Stomach (tissue), 4 donors: ENCODE data around the gene NTM.

Experiments
- CTCF ChIP-seq, 7 experiments: fragments of 450-650 bp in 4 of 7; fragments of 200-600 bp in 3 of 7; sonication (generic) in 3 of 7; IDR thresholded peaks; one replicate each; pipeline ENCODE4 v1.5.1; 2016 to 2019; ENCODE audit warnings: antibody characterized with exemption in 7 of 7, control low read depth in 2 of 7, mild to moderate bottlenecking in 1 of 7
- EP300 ChIP-seq: sonication (generic); formaldehyde crosslinking; IDR thresholded peaks from one replicate; pipeline ENCODE4 v1.6.1; 2017; ENCODE audit warnings: antibody characterized with exemption
- POLR2A ChIP-seq, 4 donors: fragments of 450-650 bp; IDR thresholded peaks; one replicate each; pipeline ENCODE4 v1.6.1; 2016; ENCODE audit warnings: antibody characterized with exemption in 4 of 4, control low read depth in 2 of 4, mild to moderate bottlenecking in 1 of 4, moderate library complexity in 1 of 4

- no peak for TF ChIP-seq POLR2A (IDR thresholded peaks at IDR 0.05)
- TF ChIP-seq CTCF (IDR thresholded peaks at IDR 0.05): no peak
- no peak for TF ChIP-seq EP300
Measured at GRCh38 chr11:132174362-132175255, 804.2 kb downstream of the NTM start.
